ENCODE results near the gene DOK6. TPM values are rescaled to one million over a fixed set of nuclear protein-coding genes. Genes with fewer than 3 reads are reported as not detected.

DOK6 gene
- total RNA-seq, 1 donor from 2014 or later: 6.3 TPM

DNA sequence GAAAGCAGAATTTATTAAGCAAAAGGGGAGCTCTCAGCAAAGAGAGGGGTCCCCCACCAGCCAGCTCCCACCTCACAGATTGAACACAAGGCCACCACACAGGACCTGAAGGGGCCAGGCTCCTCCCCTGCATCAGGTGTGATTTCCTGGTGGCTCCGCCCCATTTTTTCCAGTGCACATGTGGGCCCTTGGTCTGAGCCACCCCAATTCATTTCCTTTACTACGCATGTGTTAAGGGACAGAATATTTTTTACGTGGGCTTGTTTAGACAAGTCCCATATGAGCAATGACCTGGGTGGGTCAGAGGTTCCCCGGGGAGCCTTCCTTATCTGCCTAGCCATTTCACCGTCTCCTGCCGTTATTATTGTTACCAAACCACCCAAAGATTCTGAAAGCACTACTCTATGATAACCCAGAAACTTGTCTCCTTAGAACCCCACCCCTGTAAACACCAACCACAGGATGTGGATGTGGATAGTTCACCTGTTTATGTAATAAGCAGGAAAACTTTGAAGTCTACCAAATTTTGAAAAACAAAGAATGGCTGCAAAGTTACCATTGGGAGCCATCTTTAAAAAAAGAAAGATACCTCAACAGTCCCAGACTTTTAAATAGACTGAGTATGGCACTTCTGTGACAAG is 355.3 kb downstream of the DOK6 start:
- ATAC-seq: no peak
- intact Hi-C loops (cut with DNase I): no loop called here

DNA sequence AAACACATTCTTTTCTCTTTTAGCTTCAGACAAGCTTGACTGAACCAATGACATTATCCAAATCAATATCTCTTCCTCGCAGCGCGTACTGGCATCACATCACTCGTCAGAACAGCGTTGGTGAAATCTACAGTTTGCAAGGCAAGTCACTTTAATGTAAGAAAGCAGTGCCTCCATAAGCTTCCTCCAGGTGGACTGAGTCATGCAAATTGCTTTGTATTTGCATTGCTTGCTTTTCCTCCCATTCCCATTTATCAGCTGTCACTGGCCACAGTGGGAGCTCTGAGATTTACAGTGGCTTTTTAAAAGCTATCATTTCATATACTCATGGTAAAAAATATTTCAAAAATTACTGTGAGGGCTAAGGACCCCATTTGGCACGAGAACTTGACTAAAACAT is 357.0 kb downstream of the DOK6 start:
- no peak for DNase-seq (ENCODE audit: missing footprints)
- intact Hi-C loops (cut with DNase I): no loop called here
- ATAC-seq: no peak

More for the DNA sequence above, 355.3 kb downstream of the DOK6 start:
- no peak for DNase-seq (ENCODE audit: missing footprints)

DNA sequence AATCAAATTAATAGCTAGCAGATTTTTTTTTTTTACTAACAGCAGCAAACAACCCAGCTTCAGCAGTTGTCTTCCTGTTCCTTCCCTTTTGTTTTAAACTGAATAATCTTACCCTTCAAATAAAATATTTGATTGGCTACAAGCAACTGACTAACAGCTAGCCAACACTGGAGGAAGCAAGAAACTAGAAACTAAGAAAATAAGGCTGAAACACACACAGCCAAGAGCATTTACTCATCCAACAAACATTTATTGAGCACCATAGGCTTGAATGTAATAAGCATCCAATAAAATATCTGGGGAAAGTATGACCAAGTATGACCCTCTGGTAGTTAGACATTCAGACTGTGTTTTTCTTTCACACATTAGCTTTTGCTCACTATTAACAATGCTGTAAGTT is 357.8 kb downstream of the DOK6 start:
- DNase-seq (ENCODE audit: missing footprints) (no peak), ATAC-seq (no peak)
- intact Hi-C loops (cut with DNase I): no loop called here

DNA sequence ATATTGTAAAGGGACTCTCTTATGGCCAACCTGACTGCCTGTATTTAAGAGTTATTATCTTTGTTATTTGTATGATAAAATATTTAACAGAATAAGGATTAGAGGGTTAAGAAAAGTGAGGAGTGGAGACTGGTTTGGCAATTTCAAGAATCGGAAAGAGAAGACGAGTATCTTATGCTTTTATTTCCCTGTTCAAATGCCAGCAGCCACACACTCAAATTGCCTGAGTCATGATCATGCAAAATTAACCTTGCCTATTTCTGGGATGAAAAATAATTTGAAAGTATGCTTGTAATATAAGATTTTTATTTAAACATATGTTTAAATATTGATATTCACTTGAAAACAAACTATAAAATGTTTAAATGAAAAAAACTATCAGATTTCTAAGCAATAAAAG is 358.4 kb downstream of the DOK6 start:
- no peak for DNase-seq (ENCODE audit: missing footprints)
- intact Hi-C loops (cut with DNase I): no loop called here
- ATAC-seq: no peak

DNA sequence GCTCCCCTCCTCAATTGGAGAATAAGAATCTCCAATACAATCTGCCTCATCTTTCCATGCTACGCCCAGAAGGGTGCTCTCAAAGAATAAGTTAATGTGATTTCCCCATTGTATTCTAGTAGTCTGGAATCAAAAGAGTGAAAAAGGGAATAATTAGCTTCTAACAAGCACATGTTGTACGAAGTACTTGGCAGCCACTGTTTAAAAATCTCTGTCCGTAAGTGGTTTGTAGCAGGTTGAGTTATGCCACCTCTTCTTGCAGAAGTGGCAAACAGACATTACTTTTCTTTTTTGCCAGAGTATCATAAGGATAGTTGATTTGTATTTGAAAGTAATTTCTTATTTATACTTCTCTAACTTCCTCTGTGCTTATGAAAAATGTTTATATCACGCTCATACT is 362.3 kb downstream of the DOK6 start:
- DNase-seq (ENCODE audit: missing footprints) (no peak), ATAC-seq (no peak)
- intact Hi-C loops (cut with DNase I): no loop called here

DNA sequence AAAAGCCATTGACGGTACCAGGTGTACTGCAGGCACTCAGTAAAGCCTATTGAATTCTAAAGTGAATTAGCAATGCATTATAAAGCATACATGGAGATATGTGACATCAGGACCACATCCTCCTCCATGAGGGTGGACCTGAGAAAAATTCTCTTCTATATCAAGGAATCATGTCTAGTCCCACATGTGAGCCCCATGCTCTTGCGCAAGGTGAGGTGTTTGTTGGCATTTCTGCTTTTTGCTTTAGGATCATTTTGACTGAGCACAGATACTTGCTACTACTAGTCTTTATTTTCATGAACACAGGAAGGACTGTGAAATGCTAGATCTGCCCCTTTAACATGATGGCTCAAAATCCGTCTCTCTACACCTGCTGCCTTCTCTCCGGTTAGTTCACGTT is 363.1 kb downstream of the DOK6 start:
- intact Hi-C loops (cut with DNase I): no loop called here
- no peak for DNase-seq (ENCODE audit: missing footprints)
- ATAC-seq: no peak

DNA sequence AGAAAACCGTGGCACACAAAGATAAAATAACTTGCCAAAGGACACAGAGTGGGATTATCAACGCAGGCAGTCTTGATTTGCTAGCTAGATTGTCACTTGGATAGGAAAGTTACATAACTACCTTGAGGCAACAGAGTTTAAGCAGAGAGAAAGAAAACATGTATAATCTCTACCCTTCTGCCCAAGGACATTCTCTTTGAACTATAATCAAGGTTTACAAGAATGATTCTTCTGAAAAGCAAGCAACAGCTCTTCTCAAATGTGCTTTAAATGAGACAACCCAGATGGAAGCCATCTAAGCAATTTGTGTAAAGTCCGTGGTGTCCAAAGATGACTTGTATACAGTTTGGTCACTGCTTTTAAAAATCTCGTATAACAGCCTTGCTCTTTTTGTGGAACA is 369.6 kb downstream of the DOK6 start:
- intact Hi-C loops (cut with DNase I): no loop called here
- DNase-seq (ENCODE audit: missing footprints) (no peak), ATAC-seq (no peak)

DNA sequence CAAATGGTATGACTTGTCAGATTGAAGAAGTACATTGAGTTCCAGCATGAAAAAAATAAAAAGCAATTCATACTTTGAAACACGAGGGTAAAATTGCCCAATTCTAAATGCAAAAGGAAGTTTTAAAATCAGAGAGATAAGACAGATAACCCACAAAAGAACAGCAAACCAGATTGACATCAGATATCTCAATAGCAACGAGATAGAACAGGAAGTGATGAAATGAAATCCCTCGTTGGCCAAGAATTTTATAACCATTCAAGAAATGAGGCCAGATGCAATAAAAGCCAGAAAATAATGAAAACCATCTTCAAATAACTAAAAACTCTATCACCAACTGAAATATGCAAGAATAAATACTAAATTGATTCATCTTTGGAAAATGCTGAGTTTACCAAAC is 374.1 kb downstream of the DOK6 start:
- intact Hi-C loops (cut with DNase I): no loop called here
- DNase-seq (ENCODE audit: missing footprints) (no peak), ATAC-seq (no peak)

DNA sequence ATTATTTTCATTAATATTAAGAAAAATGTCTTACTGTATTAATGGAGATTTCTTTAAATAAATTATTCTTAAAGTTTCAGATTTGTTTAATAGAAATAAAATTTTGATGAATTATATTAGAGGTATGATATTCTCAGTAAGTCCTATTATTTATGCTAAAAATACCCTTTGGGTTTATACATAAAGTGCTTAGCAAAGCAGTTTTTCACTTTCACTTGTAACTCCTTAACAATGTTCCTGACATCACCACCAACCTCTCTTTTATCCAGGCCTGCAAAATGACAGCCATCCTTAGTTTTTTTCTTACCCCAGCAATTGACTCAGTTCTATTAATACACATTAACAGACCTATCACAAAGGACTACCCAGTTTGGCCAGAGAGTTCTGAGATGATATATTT is 376.6 kb downstream of the DOK6 start:
- intact Hi-C loops (cut with DNase I): no loop called here
- ATAC-seq: no peak
- no peak for DNase-seq (ENCODE audit: missing footprints)

DNA sequence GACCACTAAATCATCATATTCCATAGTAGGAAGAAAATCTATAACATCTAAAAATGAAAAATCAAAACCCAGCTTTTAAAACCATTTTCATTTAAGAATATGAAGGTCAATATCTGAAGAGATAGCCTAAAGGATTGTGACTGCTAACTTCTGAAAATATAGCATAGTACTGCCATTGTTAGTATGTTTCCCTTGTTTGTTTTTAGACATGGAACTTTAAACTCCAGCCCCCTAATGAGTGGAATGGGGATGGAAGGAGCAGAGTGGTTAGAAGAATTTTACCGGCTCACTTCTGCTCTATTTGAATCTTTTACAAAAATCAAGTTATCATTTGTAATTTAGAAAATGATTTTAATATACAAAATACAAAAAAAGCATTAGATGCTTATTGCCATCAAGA is 378.0 kb downstream of the DOK6 start:
- DNase-seq (ENCODE audit: missing footprints) (no peak), ATAC-seq (no peak)
- intact Hi-C loops (cut with DNase I): no loop called here

DNA sequence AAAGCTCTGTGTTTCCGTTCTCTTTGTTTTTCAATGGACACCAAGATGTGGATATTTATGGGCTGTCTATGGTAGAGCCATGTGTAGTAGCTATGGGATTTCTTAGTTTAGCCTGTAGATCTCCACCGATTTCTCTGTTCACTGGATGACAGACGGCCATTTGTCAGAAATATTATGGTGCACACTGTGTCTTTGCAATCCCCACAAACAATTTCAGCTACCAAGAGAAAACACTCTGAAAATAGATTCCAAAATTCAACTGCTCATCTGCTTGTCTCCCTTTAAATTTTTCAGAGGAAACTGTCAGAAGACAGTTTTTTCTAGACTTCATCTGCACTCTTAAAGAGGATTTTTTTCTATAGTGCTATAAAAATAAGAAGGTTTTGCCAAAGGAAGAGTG is 380.2 kb downstream of the DOK6 start:
- no peak for DNase-seq (ENCODE audit: missing footprints)
- ATAC-seq: no peak
- intact Hi-C loops (cut with DNase I): no loop called here

DNA sequence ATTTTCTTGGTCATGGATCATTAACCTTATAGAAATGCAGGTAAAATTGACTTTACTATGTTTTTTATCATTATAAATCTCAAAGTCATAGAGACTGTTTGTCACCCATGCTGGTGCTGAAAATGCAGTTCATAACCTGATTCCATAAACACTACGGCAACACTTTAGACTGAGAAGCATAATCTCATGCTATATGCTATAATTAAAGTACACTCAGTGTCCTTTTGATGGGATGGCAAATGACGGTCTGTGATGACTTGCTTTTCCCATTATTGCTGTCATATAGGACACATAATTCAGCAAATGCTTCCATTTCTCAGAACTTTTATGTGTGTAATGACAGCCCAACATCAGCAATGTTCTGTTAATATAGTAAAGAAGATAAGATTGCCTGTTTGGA is 384.1 kb downstream of the DOK6 start:
- DNase-seq (ENCODE audit: missing footprints): no peak
- ATAC-seq: no peak
- intact Hi-C loops (cut with DNase I): no loop called here

DNA sequence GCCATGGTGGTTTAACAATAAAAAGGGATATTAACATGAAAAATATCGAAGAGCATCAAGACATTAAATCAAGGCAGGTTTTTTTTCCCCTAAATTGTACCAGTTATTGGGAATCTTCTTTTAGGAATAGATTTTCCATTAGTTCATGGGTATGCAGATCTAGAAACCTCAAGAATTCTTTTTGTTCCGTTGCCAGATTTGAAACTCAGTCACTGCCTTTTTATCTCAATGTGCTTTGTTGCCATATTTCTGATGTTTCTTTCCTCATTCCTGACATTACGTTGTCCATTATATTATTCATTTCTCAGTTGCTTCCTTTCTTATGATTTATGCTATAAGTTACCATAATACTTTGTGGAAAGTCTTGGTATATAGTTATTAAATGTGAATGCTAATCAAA is 384.8 kb downstream of the DOK6 start:
- intact Hi-C loops (cut with DNase I): no loop called here
- no peak for DNase-seq (ENCODE audit: missing footprints)
- ATAC-seq: no peak

DNA sequence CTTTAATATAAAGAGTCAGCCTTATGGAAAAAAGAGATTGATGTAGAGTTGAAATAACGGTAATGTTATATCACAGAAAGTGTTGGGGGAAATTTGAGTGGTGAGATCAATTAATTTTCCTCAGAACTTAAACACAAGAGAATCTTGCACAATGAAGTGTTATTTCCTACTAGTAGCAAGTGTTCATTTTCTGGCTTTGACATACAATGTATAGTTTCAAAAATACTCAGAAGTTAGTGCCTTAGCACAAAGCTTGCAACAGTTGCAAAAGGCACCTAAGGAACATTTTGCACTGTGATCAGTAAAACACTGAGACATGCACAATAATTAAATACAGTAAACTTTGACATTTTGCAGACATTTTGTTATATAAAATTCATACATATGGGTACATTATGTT is 385.7 kb downstream of the DOK6 start:
- no peak for DNase-seq (ENCODE audit: missing footprints)
- intact Hi-C loops (cut with DNase I): no loop called here
- no peak for ATAC-seq

DNA sequence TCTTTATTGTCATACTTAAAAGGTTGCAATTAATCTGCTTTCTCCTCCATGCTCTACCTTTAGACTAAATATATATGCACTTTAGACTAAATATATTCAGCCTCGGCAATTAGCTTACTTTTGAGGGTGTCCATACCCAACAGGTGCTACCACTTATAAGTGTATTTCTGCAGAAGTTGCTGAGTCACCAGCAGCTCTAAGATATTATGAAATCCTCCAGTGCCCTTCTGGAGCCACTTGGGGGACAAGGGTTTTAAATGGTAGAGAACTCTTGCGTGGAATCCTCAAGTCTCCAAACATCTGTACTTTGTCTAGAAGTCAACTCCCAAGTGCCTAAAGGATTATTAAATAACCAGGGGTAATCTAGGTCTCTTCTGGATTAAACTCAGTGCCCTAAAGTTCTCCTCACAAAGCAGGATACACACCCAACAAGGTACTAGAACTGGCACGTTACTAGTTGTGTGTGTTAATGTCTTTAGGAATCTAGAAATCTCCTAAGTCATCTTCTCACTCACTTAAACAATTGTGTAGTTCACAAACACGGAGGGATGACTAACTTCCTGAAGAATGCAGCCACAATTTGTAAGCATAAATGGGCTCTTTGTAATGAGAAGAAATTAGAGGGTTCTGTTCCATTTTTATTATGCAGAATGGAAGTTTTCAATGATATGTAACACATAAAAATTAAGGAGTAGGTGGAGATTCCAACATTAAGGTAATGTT is 387.3 kb downstream of the DOK6 start:
- intact Hi-C loops (cut with DNase I): no loop called here
- ATAC-seq (no peak), DNase-seq (ENCODE audit: missing footprints) (no peak)

DNA sequence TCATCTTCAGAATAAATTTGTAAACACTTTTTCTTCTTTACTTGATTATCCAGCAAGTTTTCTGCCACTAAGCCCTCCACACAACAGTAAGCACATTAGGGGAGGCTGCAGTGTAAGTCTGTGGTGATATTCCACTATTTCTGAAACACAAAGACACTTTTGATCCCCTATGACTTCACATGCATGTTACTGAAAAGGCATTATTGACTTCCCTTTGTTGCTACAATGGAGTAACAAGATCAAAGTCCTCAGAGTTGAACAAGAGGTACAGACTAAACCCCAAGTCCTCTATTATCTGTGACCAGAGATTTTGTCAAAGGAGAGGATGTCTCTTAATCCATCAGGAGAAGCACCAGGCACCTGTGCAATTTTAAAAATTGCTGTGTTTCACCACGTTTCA is 389.1 kb downstream of the DOK6 start:
- ATAC-seq (no peak), DNase-seq (ENCODE audit: missing footprints) (no peak)
- intact Hi-C loops (cut with DNase I): no loop called here

DNA sequence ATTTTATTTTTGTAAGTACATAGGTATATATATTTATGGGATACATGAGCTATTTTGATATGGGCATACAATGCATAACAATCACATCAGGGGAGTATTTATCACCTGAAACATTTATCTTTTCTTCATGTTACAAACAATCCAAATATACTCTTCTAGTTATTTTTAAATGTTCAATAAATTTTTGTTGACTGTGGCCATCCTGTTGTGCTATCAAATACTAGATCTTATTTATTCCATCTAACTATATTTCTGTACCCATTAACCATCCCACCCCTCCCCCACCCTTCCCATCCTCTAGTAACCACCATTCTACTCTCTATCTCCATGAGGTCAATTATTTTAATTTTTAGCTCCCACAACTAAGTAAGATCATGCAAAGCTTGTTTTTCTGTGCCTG is 390.0 kb downstream of the DOK6 start:
- ATAC-seq: no peak
- intact Hi-C loops (cut with DNase I): no loop called here
- DNase-seq (ENCODE audit: missing footprints): no peak

DNA sequence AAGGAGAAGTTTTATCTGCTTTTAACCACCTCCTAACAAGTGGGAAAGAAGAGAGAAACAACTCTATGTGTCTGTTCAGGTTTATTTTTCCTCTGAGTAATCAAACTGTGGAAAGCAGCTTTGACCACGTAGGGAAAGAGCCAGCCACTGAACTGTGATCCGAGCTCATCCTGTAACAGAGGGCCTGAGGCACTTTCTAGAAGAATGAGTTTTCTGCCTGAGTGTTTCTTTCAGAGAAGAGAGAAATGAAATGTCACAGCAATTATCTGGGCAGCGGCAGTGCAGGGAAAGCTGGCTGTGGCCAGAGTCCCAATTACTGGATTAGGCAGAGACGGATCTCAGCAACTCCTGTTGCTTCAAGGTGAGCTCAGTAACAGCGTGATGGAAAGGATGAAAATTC is 395.1 kb downstream of the DOK6 start:
- no peak for ATAC-seq
- no peak for DNase-seq (ENCODE audit: missing footprints)
- intact Hi-C loops (cut with DNase I): no loop called here

DNA sequence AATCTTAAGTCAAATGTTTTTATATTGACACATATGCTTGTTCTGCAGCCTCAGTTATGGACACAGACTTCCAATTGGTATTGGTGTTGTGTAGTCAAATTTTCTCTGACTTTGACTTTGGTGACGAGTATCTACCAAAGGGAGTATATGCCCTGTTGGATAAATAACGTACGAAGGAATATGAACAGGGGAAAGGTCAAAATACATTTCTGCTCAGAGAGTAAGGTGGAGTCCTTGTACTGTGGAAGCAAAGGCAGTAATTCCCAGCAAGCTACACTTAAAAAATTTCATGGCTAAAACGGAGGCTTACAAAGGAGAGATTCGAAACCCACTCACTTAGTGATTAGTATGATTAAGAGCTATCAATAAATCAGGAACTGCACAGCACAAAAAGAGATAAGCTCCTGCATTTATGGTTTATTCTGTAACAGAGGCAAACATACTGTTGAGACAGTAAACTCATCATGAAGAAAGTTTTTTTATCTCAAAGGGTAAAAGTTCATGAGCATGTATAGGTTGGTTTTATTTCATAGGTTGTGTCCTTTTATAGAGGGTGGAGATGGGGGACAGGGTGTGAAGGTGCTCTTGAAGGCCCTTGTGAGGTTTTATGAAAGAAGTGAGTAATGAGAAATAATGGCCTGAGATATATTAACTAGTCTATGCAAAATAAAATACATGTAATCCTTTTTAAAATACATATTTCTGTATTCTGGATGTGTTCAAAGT is 404.3 kb downstream of the DOK6 start:
- DNase-seq (ENCODE audit: missing footprints) (no peak), ATAC-seq (no peak)
- intact Hi-C loops (cut with DNase I): no loop called here

DNA sequence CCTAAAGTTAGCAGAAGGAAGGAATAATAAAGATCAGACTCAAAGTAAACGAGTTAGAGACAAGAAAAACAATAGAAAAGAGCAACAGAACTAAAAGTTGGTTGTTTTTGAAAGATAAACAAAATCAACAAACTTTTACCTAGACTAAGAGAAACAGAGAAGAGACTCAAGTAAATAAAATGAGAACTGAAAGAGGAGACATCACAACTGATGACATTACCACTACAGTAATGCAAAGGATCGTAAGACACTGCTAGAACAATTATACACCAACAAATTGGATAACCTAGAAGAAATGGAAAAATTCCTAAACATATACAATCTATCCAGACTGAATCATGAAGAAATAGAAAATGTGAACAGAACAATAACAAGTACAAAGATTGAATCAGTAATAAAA is 407.7 kb downstream of the DOK6 start:
- intact Hi-C loops (cut with DNase I): no loop called here
- DNase-seq (ENCODE audit: missing footprints) (no peak), ATAC-seq (no peak)

All from Right ventricle myocardium inferior (tissue), 1 donor.